Lung (tissue), 12 donors: ENCODE measurements around the gene USP24. TPM values are rescaled to one million over a fixed set of nuclear protein-coding genes. Genes with fewer than 3 reads are reported as not detected.

Experiments
- ATAC-seq: fragments of 200-7000 bp; cut with Tn5 transposase; one replicate; pipeline ENCODE4 v1.9.1; 2020; ENCODE audit warnings: moderate number of reproducible peaks; ENCODE audit not compliant: insufficient read depth, low FRiP score
- DNase-seq, 3 donors: peaks; one replicate each; pipeline ENCODE4 v3.0.0-alpha.2; 2013 to 2017
- H3K27ac ChIP-seq, 2 donors: one replicate each; pipeline ENCODE4 v1.5.1; 2013; ENCODE audit warnings: mild to moderate bottlenecking in 2 of 2, moderate library complexity in 2 of 2, control low read depth in 1 of 2, inconsistent platforms in 1 of 2, low read depth in 1 of 2, low read length in 1 of 2
- H3K27me3 ChIP-seq, 3 donors: one replicate each; pipeline ENCODE4 v1.5.1; 2013; ENCODE audit warnings: low read length in 2 of 3; ENCODE audit not compliant: control insufficient read depth in 3 of 3, insufficient read depth in 3 of 3
- H3K36me3 ChIP-seq, 4 donors: one replicate each; pipeline ENCODE4 v1.5.1; 2013; ENCODE audit warnings: low read length in 4 of 4, mild to moderate bottlenecking in 1 of 4, moderate library complexity in 1 of 4; ENCODE audit not compliant: control insufficient read depth in 4 of 4, insufficient read depth in 4 of 4
- H3K4me1 ChIP-seq, 5 donors: one replicate each; pipeline ENCODE4 v1.5.1; 2013; ENCODE audit warnings: low read length in 5 of 5, mild to moderate bottlenecking in 2 of 5, moderate library complexity in 1 of 5; ENCODE audit not compliant: control insufficient read depth in 5 of 5, insufficient read depth in 5 of 5
- H3K4me3 ChIP-seq: one replicate; pipeline ENCODE4 v1.5.1; 2013; ENCODE audit warnings: mild to moderate bottlenecking, control low read depth, moderate library complexity
- H3K9ac ChIP-seq, 2 donors: one replicate each; pipeline ENCODE4 v1.5.1; 2013; ENCODE audit warnings: low read length in 2 of 2, control low read depth in 1 of 2; ENCODE audit not compliant: insufficient read depth in 1 of 2
- H3K9me3 ChIP-seq, 4 donors: one replicate each; pipeline ENCODE4 v1.5.1; 2013; ENCODE audit warnings: low read length in 3 of 4, mild to moderate bottlenecking in 1 of 4, moderate library complexity in 1 of 4; ENCODE audit not compliant: control insufficient read depth in 4 of 4, insufficient read depth in 3 of 4
- WGBS, 2 donors: extraction: QIAGEN DNeasy Blood & Tissue Kit; methylation state at CpG; one replicate each; pipeline ENCODE4 v1.1.7; 2013; 5-methylcytosine and 5-hydroxymethylcytosine counted together
- polyA plus RNA-seq, 2 donors: library from polyadenylated mRNA; stranded (reverse); fragments of 200-250 nt; gene quantifications; one replicate each; pipeline ENCODE4 v1.2.1, GENCODE V29; 2013
- total RNA-seq, 2 donors: library from RNA; depleted of rRNA in 1 of 2; stranded (reverse); fragments of >200 nt in 1 of 2; gene quantifications; one replicate each; pipeline ENCODE4 v1.2.1, GENCODE V29; 2014 to 2021
- TF ChIP-seq, protein P1 (sequence below): IDR thresholded peaks from 2 replicates; pipeline ENCODE4 v1.5.1; 2012; ENCODE audit warnings: mild to moderate bottlenecking; ENCODE audit errors: control extremely low read depth, extremely low read depth
- donor health status: control.
- donor health status: control.
- donor health status: Bipolar disorder and iron deficiency.
- donor health status: healthy.
- donor health status: DM: yes; HTN: yes; CAD: no.

USP24 gene
- total and polyA plus RNA-seq, 4 donors: 7.8 to 77.8 (median 23.6) TPM

DNA sequence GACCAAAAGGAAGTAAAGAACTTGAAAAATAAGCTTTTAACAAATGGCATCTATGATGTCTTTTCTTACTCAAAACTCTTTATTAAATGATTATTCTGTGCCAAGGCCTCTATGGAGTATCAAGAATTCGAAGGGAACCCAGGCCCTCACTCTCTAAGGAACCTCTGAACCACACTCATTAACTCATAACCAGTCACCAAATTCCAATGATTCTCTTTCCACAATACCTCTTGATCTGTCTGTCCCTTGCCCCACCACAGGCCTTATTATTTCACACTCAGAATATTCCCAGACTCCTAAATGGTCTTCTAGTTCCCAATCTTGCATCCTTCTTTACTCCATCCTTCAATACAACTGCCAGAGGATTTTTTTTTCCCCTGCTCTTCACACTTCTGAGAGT lies 138.8 kb downstream of the USP24 start:
- Histone ChIP-seq H3K4me1 (peaks cover 0 to 2% (median 0%) of the 10 kb centered on the region in 5 donors), H3K27ac (no peak overlapping the region), H3K9me3 (no peaks in the 10 kb centered on the region), H3K27me3 (no peaks in the 10 kb centered on the region), H3K36me3 (peaks cover 26 to 59% (median 44%) of the 10 kb centered on the region in 4 donors), H3K4me3 (no peak overlapping the region), H3K9ac (no peak overlapping the region)
- TF ChIP-seq, protein P1, sequence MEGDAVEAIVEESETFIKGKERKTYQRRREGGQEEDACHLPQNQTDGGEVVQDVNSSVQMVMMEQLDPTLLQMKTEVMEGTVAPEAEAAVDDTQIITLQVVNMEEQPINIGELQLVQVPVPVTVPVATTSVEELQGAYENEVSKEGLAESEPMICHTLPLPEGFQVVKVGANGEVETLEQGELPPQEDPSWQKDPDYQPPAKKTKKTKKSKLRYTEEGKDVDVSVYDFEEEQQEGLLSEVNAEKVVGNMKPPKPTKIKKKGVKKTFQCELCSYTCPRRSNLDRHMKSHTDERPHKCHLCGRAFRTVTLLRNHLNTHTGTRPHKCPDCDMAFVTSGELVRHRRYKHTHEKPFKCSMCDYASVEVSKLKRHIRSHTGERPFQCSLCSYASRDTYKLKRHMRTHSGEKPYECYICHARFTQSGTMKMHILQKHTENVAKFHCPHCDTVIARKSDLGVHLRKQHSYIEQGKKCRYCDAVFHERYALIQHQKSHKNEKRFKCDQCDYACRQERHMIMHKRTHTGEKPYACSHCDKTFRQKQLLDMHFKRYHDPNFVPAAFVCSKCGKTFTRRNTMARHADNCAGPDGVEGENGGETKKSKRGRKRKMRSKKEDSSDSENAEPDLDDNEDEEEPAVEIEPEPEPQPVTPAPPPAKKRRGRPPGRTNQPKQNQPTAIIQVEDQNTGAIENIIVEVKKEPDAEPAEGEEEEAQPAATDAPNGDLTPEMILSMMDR: no peak
- no peak for ATAC-seq
- no peak for DNase-seq
- WGBS, 2 donors: 95 to 100% methylated on average over 1 of the region's 1 CpG

DNA sequence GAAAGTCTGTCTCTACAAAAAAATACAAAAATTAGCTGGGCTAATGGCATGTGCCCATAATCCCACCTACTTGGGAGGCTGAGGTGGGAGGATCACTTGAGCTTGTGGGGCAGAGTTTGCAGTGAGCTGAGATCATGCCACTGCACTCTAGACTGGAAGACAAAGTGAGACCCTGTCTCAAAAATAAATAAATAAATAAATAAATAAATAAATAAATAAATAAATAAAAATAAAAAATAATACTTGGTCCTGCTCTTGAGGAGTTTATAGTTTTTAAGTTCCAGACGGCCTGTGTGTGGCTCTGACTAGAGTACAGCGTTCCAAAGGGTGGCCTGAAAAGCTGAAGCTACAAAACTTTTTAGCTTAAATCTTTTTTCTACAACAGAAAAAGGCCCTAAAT lies 140.7 kb downstream of the USP24 start:
- Histone ChIP-seq H3K9me3 (no peaks in the 10 kb centered on the region), H3K4me3 (no peak overlapping the region), H3K9ac (no peak overlapping the region), H3K27me3 (no peaks in the 10 kb centered on the region), H3K36me3 (peaks cover 32 to 54% (median 40%) of the 10 kb centered on the region in 4 donors), H3K4me1 (no peaks in the 10 kb centered on the region), H3K27ac (no peak overlapping the region)
- WGBS, 2 donors: 94 to 96% methylated on average over 2 of the region's 2 CpGs
- TF ChIP-seq, protein P1: no peak
- ATAC-seq (no peak), DNase-seq (no peak)

DNA sequence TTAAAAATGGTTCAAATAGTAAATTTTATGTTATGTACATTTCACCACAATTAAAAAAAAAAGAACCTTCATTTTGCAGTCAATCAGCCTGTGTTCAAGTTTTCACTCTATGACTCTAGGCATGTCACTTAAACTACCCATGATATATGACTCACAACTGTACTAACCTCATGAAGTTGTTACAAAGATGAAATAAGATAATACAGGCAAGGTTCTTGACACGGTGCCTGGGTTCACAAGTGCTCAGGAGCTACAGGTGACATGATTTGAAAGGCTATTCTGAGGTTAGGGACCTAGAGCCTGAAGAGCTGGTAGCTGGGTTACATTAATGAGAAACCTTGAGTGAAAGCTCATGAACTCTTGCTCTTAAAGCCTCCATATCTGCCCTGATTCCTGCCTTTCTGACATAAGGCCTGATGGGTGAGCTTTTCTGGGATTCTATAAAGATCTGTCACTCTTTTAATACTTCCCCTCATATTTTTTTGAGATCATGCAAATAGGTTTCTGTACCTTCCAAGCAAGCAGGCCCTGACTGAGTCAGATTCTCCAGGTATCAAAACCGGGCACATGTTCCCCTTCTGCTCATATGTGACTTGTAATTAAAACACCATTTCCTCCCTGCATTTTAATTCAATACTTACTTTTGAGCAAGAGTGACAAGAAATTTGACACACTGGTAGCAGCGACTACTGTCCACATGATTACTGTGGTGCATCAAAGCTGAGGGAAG lies 141.8 kb downstream of the USP24 start:
- Histone ChIP-seq H3K4me1 (no peaks in the 10 kb centered on the region), H3K27ac (peak overlapping the region in 1 of 2 donors; percentile 49), H3K36me3 (peaks cover 35 to 54% (median 42%) of the 10 kb centered on the region in 4 donors), H3K4me3 (no peak overlapping the region), H3K9me3 (no peaks in the 10 kb centered on the region), H3K27me3 (no peaks in the 10 kb centered on the region), H3K9ac (no peak overlapping the region)
- no peak for DNase-seq
- ATAC-seq: no peak
- 92 to 93% methylated on average over 3 of the region's 3 CpGs for WGBS, 2 donors
- TF ChIP-seq, protein P1: no peak
